ENCODE measurements around the gene LRRC36. TPM values are rescaled to one million over a fixed set of nuclear protein-coding genes. Genes with fewer than 3 reads are reported as not detected.

Gene LRRC36
- total and polyA plus RNA-seq, 2 of the 8 experiments (the other 6 are each of a cell fraction or from before 2014, with no cell fraction given) = 0.15 TPM; not detected in 1

GRCh38 chr16:67399218-67399733 is 72.7 kb downstream of the LRRC36 start (continued):
- TF ChIP-seq HDAC2 (IDR thresholded peaks at IDR 0.05; ENCODE audit: borderline replicate concordance in 1 of 2, low read depth in 2 of 2, low read length in 2 of 2) (peak; percentile 34 to 63; a peak in 1 of 4 replicates), ATF2 (IDR thresholded peaks at IDR 0.05; ENCODE audit: low read length) (no peak), CEBPB (IDR thresholded peaks at IDR 0.05; ENCODE audit: low read depth, low read length) (no peak), ASH2L (IDR thresholded peaks at IDR 0.05; ENCODE audit: low read length) (no peak), CHD2 (IDR thresholded peaks at IDR 0.05; ENCODE audit: low read length) (no peak), CHD7 (IDR thresholded peaks at IDR 0.05; ENCODE audit: insufficient replicate concordance, low read length) (no peak), EZH2 (IDR thresholded peaks at IDR 0.05; ENCODE audit: low read depth, low read length, severe bottlenecking) (no peak), JUN (IDR thresholded peaks at IDR 0.05; ENCODE audit: low read depth, low read length) (no peak), SP4 (IDR thresholded peaks at IDR 0.05; ENCODE audit: low read length) (no peak), SIX5 (IDR thresholded peaks at IDR 0.05; ENCODE audit: low read depth, low read length) (no peak)
